Tibial nerve (tissue), 4 donors: Measurements from ENCODE around the gene EIF5A2.

ENCODE experiments used
- EP300 ChIP-seq, 2 donors: sonication (generic); formaldehyde crosslinking; IDR thresholded peaks; one replicate each; pipeline ENCODE4 v1.6.1; 2017; ENCODE audit warnings: antibody characterized with exemption in 2 of 2, mild to moderate bottlenecking in 1 of 2
- POLR2A ChIP-seq, 2 donors: fragments of 450-650 bp; IDR thresholded peaks; one replicate each; pipeline ENCODE4 v1.6.1; 2017; ENCODE audit warnings: antibody characterized with exemption in 2 of 2, mild to moderate bottlenecking in 2 of 2, moderate library complexity in 2 of 2
- TF ChIP-seq, protein P1 (sequence below), 5 experiments: fragments of 200-600 bp in 3 of 5; fragments of 450-650 bp in 2 of 5; sonication (generic) in 3 of 5; IDR thresholded peaks; one replicate each; pipeline ENCODE4 v1.5.1; 2016 to 2019; ENCODE audit warnings: antibody characterized with exemption in 5 of 5, mild to moderate bottlenecking in 3 of 5, moderate library complexity in 2 of 5

GRCh38 chr3:170844377-170844776 lies 64.1 kb downstream of the EIF5A2 start:
- TF ChIP-seq, protein P1, sequence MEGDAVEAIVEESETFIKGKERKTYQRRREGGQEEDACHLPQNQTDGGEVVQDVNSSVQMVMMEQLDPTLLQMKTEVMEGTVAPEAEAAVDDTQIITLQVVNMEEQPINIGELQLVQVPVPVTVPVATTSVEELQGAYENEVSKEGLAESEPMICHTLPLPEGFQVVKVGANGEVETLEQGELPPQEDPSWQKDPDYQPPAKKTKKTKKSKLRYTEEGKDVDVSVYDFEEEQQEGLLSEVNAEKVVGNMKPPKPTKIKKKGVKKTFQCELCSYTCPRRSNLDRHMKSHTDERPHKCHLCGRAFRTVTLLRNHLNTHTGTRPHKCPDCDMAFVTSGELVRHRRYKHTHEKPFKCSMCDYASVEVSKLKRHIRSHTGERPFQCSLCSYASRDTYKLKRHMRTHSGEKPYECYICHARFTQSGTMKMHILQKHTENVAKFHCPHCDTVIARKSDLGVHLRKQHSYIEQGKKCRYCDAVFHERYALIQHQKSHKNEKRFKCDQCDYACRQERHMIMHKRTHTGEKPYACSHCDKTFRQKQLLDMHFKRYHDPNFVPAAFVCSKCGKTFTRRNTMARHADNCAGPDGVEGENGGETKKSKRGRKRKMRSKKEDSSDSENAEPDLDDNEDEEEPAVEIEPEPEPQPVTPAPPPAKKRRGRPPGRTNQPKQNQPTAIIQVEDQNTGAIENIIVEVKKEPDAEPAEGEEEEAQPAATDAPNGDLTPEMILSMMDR (IDR thresholded peaks at IDR 0.05) = no peak
- TF ChIP-seq POLR2A (IDR thresholded peaks at IDR 0.05) = no peak
- no peak for TF ChIP-seq EP300 (IDR thresholded peaks at IDR 0.05)
